GM12878 (cell line): ENCODE results near the gene PDZRN3. TPM values are rescaled to one million over a fixed set of nuclear protein-coding genes. Genes with fewer than 3 reads are reported as not detected.

Experiments used
- BCL11A ChIP-seq: IDR thresholded peaks from 2 replicates; pipeline ENCODE4 v1.6.1; 2011; ENCODE audit warnings: low read depth, low read length
- EGR1 ChIP-seq, 2 experiments: IDR thresholded peaks; 1 replicate in 1 of 2; 2 replicates in 1 of 2; pipeline ENCODE4 v1.6.1; 2011 to 2012; ENCODE audit warnings: low read depth in 2 of 2, low read length in 2 of 2, borderline replicate concordance in 1 of 2, mild to moderate bottlenecking in 1 of 2, moderate library complexity in 1 of 2
- FOXK2 ChIP-seq: fragments of 450-650 bp; IDR thresholded peaks from 2 replicates; pipeline ENCODE4 v1.6.1; 2017; ENCODE audit warnings: mild to moderate bottlenecking, moderate library complexity
- LARP7 ChIP-seq: fragments of 450-650 bp; IDR thresholded peaks from 2 replicates; pipeline ENCODE4 v1.6.1; 2017; ENCODE audit warnings: mild to moderate bottlenecking
- NBN ChIP-seq: fragments of 450-650 bp; IDR thresholded peaks from 2 replicates; pipeline ENCODE4 v1.6.1; 2016
- NR2C2 ChIP-seq: IDR thresholded peaks from 2 replicates; pipeline ENCODE4 v1.6.1; 2011; ENCODE audit warnings: borderline replicate concordance, low read depth; ENCODE audit not compliant: control insufficient read depth, insufficient read length
- PAX5 ChIP-seq: IDR thresholded peaks from 2 replicates; pipeline ENCODE4 v1.6.1; 2011; ENCODE audit warnings: low read depth, low read length, borderline replicate concordance
- PBX3 ChIP-seq: IDR thresholded peaks from 2 replicates; pipeline ENCODE4 v1.6.1; 2011; ENCODE audit warnings: mild to moderate bottlenecking, low read depth, low read length, moderate library complexity; ENCODE audit not compliant: insufficient replicate concordance
- SUZ12 ChIP-seq: fragments of 200-600 bp; sonication (generic); IDR thresholded peaks from one replicate; pipeline ENCODE4 v1.6.1; 2018; ENCODE audit warnings: antibody characterized with exemption, mild to moderate bottlenecking; ENCODE audit not compliant: unreplicated experiment
- WRNIP1 ChIP-seq: IDR thresholded peaks from 2 replicates; pipeline ENCODE4 v1.6.1; 2011; ENCODE audit warnings: low read depth, low read length, improper control_type of control experiment, borderline replicate concordance
- ZBTB11 ChIP-seq: fragments of 450-650 bp; formaldehyde crosslinking; IDR thresholded peaks from 2 replicates; pipeline ENCODE4 v1.5.0; 2022; ENCODE audit warnings: mild to moderate bottlenecking, missing genetic modification characterization
- polyA plus RNA-seq, 11 experiments: library from polyadenylated mRNA; depleted of rRNA in 4 of 11; unstranded in 6 of 11; stranded (reverse) in 5 of 11; fragments of >200 nt; fragmentation: Nextera tagmentation in 4 of 11; fragmentation: Illumina TruSeq in 1 of 11; extraction: Ambion mirVana in 4 of 11; extraction: Trizol in 1 of 11; gene quantifications; 1 replicate in 1 of 11; 2 replicates in 10 of 11; pipeline versions ENCODE4 v1.2.1 to v1.2.3, GENCODE V29; 2011 to 2016; ENCODE audit warnings: inconsistent platforms in 2 of 11, missing spikeins in 2 of 11, low read depth in 1 of 11
- total RNA-seq, 4 experiments: library from RNA; depleted of rRNA in 3 of 4; stranded (reverse); fragments of >200 nt in 3 of 4; fragmentation: Illumina TruSeq in 1 of 4; extraction: Trizol in 1 of 4; gene quantifications; 2 replicates each; pipeline versions ENCODE4 v1.2.1 to v1.2.3, GENCODE V29; 2013 to 2021
- TF ChIP-seq, protein P1 (sequence below): fragments of 450-650 bp; IDR thresholded peaks from 2 replicates; pipeline ENCODE4 v1.6.1; 2017; ENCODE audit warnings: low read depth, mild to moderate bottlenecking, moderate library complexity

Gene PDZRN3
- total and polyA plus RNA-seq, 10 of the 15 experiments (the other 5 are each of a cell fraction or from before 2014, with no cell fraction given) = 0.07 to 0.37 (median 0.12) TPM; not detected in 6

- TF ChIP-seq ZBTB11 (CRISPR knock-in tag) (no peak), WRNIP1 (no peak), FOXK2 (no peak), BCL11A (no peak), SUZ12 (no peak), NBN (no peak), LARP7 (no peak), PAX5 (no peak), EGR1 (IDR thresholded peaks at IDR 0.05; ENCODE audit: borderline replicate concordance in 1 of 2, low read depth in 2 of 2, low read length in 2 of 2) (no peak), NR2C2 (no peak), PBX3 (no peak)
- TF ChIP-seq, protein P1, sequence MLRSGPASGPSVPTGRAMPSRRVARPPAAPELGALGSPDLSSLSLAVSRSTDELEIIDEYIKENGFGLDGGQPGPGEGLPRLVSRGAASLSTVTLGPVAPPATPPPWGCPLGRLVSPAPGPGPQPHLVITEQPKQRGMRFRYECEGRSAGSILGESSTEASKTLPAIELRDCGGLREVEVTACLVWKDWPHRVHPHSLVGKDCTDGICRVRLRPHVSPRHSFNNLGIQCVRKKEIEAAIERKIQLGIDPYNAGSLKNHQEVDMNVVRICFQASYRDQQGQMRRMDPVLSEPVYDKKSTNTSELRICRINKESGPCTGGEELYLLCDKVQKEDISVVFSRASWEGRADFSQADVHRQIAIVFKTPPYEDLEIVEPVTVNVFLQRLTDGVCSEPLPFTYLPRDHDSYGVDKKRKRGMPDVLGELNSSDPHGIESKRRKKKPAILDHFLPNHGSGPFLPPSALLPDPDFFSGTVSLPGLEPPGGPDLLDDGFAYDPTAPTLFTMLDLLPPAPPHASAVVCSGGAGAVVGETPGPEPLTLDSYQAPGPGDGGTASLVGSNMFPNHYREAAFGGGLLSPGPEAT = no peak
Observed at GRCh38 chr3:73569246-73569760, 55.4 kb downstream of the PDZRN3 start (continued).
